ENCODE data around the gene RIMBP2.

RIMBP2 gene

DNA sequence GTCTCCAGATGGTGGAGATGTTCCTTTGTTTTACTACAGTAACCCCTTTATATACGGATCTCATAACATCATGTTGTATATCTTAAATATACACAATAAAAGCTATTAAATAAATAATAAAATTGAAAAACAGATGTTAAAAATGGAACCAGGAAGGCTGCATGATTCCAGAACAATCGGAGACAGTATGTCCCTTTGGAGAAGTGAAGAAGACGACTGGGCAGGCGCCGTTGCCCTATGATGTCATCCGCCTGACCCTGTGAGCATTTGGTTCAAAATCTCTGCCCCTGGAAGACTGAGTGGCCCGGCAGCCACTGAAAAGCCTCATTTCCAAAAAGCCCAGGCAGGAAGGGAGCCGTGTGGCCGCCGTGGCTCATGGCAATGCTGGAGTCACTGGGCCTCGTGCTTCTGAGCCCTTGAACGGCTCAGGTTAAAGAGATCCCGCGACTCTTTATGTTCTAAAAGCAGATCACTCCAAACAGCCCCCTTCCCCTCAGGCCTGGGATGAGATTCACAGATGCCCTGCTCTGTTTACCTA is 30.8 kb downstream of the RIMBP2 start:
- FAIRE-seq (no peak), DNase-seq (ENCODE audit: insufficient read length, low spot score) (no peak)

- no peak for FAIRE-seq
- DNase-seq (ENCODE audit: insufficient read length, low spot score): no peak
Measured at GRCh38 chr12:130683811-130684210, 32.3 kb downstream of the RIMBP2 start.

DNA sequence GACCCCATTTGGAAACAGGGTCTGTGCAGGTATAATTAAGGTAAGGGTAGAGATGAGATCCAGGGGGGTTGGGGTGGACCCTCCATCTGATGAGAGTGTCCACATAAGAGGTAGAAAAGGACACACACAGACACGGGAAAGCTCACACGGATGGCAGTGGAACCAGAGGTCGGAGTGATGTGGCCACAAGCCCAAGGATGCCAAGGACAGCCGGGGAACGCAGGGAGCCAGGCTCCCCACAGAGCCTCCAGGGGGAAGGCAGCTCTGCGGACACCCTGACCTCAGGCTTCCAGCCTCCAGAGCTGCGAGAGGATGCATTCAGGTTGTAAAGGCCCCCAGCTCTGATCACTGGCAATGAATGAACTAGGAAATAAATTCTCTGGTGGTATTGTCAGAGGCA is 33.0 kb downstream of the RIMBP2 start:
- DNase-seq (ENCODE audit: insufficient read length, low spot score): no peak
- FAIRE-seq: no peak

DNA sequence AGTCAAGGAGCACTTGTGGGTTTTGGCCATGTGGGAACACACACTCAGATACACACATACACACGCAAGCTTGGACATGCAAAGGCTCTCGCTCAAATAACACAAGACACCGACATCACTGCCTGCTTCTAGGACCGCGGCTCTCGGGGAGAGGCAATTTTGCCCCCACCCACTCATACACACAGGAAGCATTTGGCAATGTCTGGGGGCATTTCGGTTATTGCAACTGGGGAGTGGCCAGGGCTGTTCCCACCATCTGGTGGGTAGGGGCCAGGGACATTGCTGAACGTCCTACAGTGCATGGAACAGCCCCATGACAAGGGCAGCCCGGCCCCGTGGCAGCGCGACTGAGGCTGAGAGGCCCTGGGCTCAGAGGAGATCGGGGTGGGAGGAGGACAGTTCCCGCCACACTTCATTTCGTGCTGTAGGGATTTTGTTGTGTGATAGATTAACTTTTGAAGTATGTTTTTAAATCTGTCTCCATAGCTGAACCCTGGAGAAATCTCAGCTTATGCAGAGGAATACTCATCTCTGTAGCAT is 35.6 kb downstream of the RIMBP2 start:
- no peak for FAIRE-seq

DNA sequence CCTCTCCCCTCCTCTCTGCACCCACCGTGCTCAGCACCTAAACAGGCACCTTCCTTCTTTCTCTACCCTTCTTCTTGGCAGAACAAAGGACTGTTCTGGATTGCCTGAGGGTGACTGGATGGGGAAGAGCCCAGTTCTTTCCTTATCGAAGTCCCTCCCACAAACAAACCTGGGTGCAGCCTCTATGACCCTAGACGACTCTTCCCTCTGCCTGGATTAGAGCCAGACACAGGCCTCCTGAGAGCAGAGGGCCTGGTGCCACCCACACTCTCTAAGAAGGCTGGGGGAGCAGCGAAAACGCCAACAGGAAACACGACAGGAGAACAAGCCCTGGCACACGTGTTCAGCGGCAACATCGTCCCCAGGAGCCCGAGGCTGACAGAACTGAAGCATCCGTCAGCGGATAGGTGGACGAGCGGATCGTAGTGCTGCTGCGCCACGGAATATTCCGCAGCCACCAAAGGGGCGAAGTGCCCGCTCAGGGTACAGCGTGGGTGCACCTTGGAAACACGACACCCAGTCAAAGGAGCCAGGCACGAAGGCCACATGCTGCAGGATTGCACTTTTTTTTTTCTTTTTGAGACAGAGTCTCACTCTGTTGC is 38.0 kb downstream of the RIMBP2 start:
- FAIRE-seq: no peak

More for the DNA sequence above, 35.6 kb downstream of the RIMBP2 start:
- DNase-seq (ENCODE audit: insufficient read length, low spot score): no peak

GRCh38 chr12:130675791-130676190 is 40.3 kb downstream of the RIMBP2 start:
- DNase-seq (ENCODE audit: insufficient read length, low spot score): no peak
- no peak for FAIRE-seq

More for the DNA sequence above, 38.0 kb downstream of the RIMBP2 start:
- DNase-seq (ENCODE audit: insufficient read length, low spot score): no peak

DNA sequence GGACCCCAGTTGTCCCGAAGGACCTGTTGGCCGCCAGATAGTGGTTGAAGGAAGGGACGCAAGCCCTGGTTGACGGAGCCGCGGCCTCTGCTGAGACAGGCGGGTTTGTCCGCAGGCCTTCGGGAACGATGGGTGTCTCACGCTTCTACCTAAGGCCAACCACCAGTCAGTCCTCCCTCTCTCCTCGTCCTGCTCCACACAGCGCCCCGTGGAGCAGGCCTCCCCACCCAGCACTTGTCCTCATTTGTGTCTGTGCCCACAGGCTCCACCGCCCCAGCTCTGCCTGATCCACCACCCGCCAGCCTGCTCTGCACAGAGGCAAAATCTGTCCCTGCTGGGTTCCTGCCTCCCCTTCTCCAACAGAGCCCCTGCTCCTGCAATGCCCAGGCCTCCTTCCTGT is 41.0 kb downstream of the RIMBP2 start:
- FAIRE-seq: no peak
- DNase-seq (ENCODE audit: insufficient read length, low spot score): no peak

- FAIRE-seq: no peak
- no peak for DNase-seq (ENCODE audit: insufficient read length, low spot score)
Measured at GRCh38 chr12:130674676-130675075, 41.4 kb downstream of the RIMBP2 start.

GRCh38 chr12:130673036-130673705 is 42.9 kb downstream of the RIMBP2 start:
- FAIRE-seq (no peak), DNase-seq (ENCODE audit: insufficient read length, low spot score) (no peak)

DNA sequence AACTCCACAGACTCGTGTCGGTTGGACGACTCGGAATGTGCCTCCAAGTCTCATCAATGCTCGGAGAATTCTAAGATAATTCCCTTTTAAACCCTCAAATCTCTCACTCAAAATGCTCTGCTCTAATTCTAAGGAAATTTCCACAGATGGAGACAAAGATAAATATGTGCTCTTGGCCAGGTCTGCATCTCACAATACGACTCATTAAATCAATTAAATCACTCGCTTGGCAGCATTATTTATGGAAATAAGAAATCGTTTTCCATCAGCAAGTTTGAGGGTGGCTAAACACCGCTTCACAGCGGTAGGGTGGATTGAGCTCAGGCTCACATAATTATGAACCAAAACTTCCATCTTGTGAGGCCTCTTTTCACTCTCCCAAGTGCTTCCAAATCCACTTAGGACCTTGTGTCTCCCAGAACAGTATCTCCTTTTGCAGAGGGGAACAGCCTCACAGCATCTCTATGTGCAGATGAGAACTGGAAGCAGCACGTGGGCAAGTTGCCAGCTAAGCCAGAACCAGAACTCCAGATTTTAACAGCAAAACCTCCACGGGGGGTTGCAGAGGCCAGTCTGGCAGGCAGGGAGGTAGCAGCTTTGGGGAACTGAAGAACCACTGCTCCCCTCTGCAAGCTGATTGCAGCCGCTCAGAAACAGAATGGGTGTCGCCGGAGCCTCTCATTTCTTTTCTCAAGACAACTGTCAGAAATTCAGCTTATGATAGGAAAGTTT is 43.8 kb downstream of the RIMBP2 start:
- FAIRE-seq (no peak), DNase-seq (ENCODE audit: insufficient read length, low spot score) (no peak)

DNA sequence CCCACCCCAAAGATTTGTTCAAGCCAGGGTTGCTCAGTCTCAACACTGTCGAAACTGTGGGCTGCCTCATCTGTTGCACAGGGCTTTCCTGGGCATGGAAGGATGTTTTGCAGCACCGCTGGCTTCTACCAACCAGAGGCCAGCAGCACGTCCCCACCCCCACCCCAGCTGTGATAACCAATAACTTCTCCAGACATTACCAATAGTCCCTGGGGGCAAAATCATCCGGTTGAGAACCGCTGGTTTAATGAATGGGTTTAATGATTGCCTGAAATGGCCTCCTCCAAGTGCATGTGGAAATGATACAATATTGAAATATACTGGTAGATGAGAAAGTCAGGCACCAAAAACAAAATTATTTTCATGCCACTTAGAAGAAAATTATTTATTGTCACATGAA is 44.5 kb downstream of the RIMBP2 start:
- FAIRE-seq: no peak

GRCh38 chr12:130669797-130670196 is 46.3 kb downstream of the RIMBP2 start:
- no peak for DNase-seq (ENCODE audit: insufficient read length, low spot score)
- FAIRE-seq: no peak

More for the DNA sequence above, 44.5 kb downstream of the RIMBP2 start:
- no peak for DNase-seq (ENCODE audit: insufficient read length, low spot score)

DNA sequence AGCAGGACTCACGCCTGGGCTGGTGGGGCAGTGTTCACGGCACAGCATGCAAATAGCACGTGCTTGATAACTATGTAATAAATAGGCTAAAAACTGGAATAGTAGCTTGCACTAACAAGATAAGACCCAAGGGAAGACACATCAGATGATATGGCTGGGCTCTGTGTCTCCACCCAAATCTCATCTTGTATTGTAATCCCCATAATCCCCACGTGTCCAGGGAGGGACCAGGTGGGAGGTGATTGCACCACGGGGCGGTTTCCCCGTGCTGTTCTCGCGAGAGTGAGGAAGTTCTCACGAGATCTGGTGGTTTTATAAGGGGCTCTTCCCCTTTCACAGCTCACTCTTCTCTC is 46.9 kb downstream of the RIMBP2 start:
- no peak for FAIRE-seq
- DNase-seq (ENCODE audit: insufficient read length, low spot score): no peak

DNA sequence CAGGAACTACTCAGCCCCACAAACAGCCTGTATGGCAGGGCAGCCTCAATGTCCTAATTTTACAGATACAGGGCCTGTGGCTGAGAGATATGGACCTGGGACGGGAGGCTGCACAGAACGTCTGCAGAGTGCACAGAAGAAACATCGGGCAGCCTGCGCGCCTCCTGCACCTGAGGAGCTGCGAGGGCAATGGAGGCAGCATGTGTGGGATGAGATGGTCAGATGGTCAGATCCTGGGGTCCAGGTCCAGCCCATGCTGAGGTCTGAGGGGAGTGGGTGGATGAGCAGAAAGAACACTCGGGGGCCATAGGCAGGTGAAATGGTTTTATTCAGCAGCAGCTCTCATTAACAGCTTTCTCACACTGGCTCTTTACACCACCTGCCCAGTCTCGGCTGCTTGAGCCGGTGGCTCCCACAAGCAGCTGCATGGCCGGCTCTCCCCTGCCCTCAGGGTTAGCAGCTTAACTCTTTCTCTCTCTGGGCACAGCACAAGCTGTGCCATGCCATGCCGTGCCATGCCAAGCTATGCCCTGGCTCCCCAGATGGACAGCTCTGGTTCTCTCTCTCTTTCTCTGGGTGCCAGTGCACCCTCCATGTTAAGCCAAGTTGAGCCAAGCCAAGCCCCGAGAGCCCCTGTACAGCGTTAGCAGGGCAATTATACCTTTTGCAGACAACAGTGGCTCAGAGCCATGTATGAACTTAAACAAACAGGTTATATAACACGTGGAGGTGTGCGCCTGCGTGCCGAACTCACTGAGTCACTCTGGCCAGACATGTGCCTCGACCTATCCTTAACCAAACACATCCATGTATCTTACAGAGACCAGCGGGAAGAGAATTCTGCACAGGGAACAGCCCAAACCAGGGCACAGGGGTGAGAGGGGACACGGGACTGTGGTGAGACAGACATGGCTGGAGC is 47.6 kb downstream of the RIMBP2 start:
- no peak for FAIRE-seq

DNA sequence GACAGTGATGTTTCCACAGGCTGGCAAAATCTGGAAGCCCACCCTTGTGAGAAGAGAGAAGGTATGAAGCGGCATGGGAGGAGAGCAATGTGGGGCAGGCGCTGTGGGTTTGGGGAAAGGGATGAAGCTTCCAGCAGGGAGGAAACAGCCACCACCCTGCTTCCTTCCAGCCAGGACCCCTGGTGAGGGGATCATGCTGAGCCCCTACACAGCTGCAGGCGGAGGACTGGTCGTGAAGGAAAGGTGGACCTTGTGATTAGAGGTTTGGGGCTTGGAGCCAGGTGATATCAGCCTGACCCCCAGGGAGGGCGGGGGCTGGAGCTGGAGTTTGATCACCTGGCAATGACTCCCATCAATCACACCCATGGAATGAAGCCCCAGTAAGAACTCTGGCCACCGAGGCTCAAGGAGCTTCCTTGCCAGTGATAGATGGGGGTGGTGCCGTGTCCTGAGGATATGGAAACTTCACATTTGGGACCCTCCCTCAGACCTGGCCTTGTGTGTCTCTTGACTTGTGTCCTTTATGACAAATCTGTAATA is 48.6 kb downstream of the RIMBP2 start:
- FAIRE-seq (no peak), DNase-seq (ENCODE audit: insufficient read length, low spot score) (no peak)

More for the DNA sequence above, 47.6 kb downstream of the RIMBP2 start:
- DNase-seq (ENCODE audit: insufficient read length, low spot score): no peak

GRCh38 chr12:130666645-130667044 is 49.5 kb downstream of the RIMBP2 start:
- FAIRE-seq: no peak
- no peak for DNase-seq (ENCODE audit: insufficient read length, low spot score)

- FAIRE-seq (no peak), DNase-seq (ENCODE audit: insufficient read length, low spot score) (no peak)
Measured at GRCh38 chr12:130665753-130666152, 50.3 kb downstream of the RIMBP2 start.

- no peak for FAIRE-seq
Measured at GRCh38 chr12:130664772-130665171, 51.3 kb downstream of the RIMBP2 start.

DNA sequence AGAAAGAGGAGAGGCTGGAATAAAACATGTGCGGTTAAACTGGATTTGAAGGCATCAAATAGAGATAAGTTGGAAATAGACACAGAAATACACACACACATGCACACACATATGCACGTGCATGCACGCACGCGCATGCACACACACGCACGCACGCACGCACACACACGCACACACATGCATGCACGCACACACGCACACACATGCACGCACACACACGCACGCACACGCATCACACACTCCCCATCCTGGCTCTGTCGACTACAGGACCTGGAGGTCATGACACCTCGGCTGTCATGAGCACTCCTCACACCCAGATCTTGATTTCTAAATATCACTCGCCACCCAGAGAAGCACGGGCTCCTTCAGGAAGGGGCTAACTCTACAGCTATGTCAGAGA is 51.8 kb downstream of the RIMBP2 start:
- FAIRE-seq (no peak), DNase-seq (ENCODE audit: insufficient read length, low spot score) (no peak)

More at GRCh38 chr12:130664772-130665171, 51.3 kb downstream of the RIMBP2 start:
- DNase-seq (ENCODE audit: insufficient read length, low spot score): no peak

- FAIRE-seq (no peak), DNase-seq (ENCODE audit: insufficient read length, low spot score) (no peak)
Measured at GRCh38 chr12:130663514-130663913, 52.6 kb downstream of the RIMBP2 start.
